Measurements from ENCODE around the gene AQP2.

Gene AQP2

GRCh38 chr12:49936925-49937324, 13.6 kb upstream of the AQP2 start:
- peaks cover 11% of the 10 kb centered on the region for H3K4me1 ChIP-seq
- H3K27me3 ChIP-seq: no peaks in the 10 kb centered on the region
- H3K4me3 ChIP-seq (ENCODE audit: low read depth, low read length): no peak overlapping the region
- no peaks in the 10 kb centered on the region for H3K9me3 ChIP-seq
- no peak for DNase-seq
- H3K36me3 ChIP-seq: no peaks in the 10 kb centered on the region
- TF ChIP-seq CTCF (IDR thresholded peaks at IDR 0.05; ENCODE audit: low read depth, low read length): no peak

GRCh38 chr12:49937639-49938300, 12.8 kb upstream of the AQP2 start:
- Histone ChIP-seq H3K36me3 (no peaks in the 10 kb centered on the region), H3K9me3 (no peaks in the 10 kb centered on the region), H3K4me1 (peaks cover 14% of the 10 kb centered on the region), H3K27me3 (no peaks in the 10 kb centered on the region), H3K4me3 (ENCODE audit: low read depth, low read length) (no peak overlapping the region)
- DNase-seq: peak; percentile 75
- no peak for TF ChIP-seq CTCF (IDR thresholded peaks at IDR 0.05; ENCODE audit: low read depth, low read length)

GRCh38 chr12:49939307-49939706, 11.2 kb upstream of the AQP2 start:
- Histone ChIP-seq H3K9me3 (no peaks in the 10 kb centered on the region), H3K4me3 (ENCODE audit: low read depth, low read length) (no peak overlapping the region), H3K4me1 (peaks cover 27% of the 10 kb centered on the region), H3K36me3 (no peaks in the 10 kb centered on the region), H3K27me3 (no peaks in the 10 kb centered on the region)
- no peak for TF ChIP-seq CTCF (IDR thresholded peaks at IDR 0.05; ENCODE audit: low read depth, low read length)
- no peak for DNase-seq

GRCh38 chr12:49939707-49940106, 10.8 kb upstream of the AQP2 start:
- no peak for DNase-seq
- peaks cover 31% of the 10 kb centered on the region for H3K4me1 ChIP-seq

GRCh38 chr12:49941556-49942511, 8.7 kb upstream of the AQP2 start:
- H3K4me3 ChIP-seq (ENCODE audit: low read depth, low read length): no peak overlapping the region
- H3K9me3 ChIP-seq: no peaks in the 10 kb centered on the region
- no peak for DNase-seq
- H3K36me3 ChIP-seq: no peaks in the 10 kb centered on the region
- peaks cover 45% of the 10 kb centered on the region for H3K4me1 ChIP-seq
- no peak for TF ChIP-seq CTCF (IDR thresholded peaks at IDR 0.05; ENCODE audit: low read depth, low read length)
- no peaks in the 10 kb centered on the region for H3K27me3 ChIP-seq

More at GRCh38 chr12:49939707-49940106, 10.8 kb upstream of the AQP2 start:
- H3K27me3 ChIP-seq: no peaks in the 10 kb centered on the region
- TF ChIP-seq CTCF (IDR thresholded peaks at IDR 0.05; ENCODE audit: low read depth, low read length): no peak
- H3K36me3 ChIP-seq: no peaks in the 10 kb centered on the region
- H3K4me3 ChIP-seq (ENCODE audit: low read depth, low read length): no peak overlapping the region
- no peaks in the 10 kb centered on the region for H3K9me3 ChIP-seq

- no peaks in the 10 kb centered on the region for H3K36me3 ChIP-seq
- H3K9me3 ChIP-seq: no peaks in the 10 kb centered on the region
- TF ChIP-seq CTCF (IDR thresholded peaks at IDR 0.05; ENCODE audit: low read depth, low read length): no peak
- DNase-seq: no peak
- H3K4me1 ChIP-seq: peaks cover 44% of the 10 kb centered on the region
- H3K4me3 ChIP-seq (ENCODE audit: low read depth, low read length): no peak overlapping the region
- no peaks in the 10 kb centered on the region for H3K27me3 ChIP-seq
Measured at GRCh38 chr12:49942512-49942893, 8.0 kb upstream of the AQP2 start.
